Urinary bladder (tissue), 4 donors: ENCODE measurements around the gene GPRASP1. TPM values are rescaled to one million over a fixed set of nuclear protein-coding genes. Genes with fewer than 3 reads are reported as not detected.
"Not testable (repeated sequence)": the region's sequence is repeated elsewhere in the genome, so short reads cannot be mapped to it uniquely, and the experiment has no call there.

Experiments
- DNase-seq: peaks from one replicate; pipeline ENCODE4 v3.0.0-alpha.2; 2015; ENCODE audit errors: extremely low spot score
- H3K27ac ChIP-seq: one replicate; pipeline ENCODE4 v1.5.1; 2013; ENCODE audit warnings: low read depth, mild to moderate bottlenecking, moderate library complexity
- H3K36me3 ChIP-seq: one replicate; pipeline ENCODE4 v1.6.1; 2013; ENCODE audit warnings: mild to moderate bottlenecking, moderate library complexity; ENCODE audit not compliant: insufficient read depth
- H3K4me1 ChIP-seq: one replicate; pipeline ENCODE4 v1.6.1; 2013; ENCODE audit warnings: mild to moderate bottlenecking, moderate library complexity; ENCODE audit not compliant: insufficient read depth
- H3K4me3 ChIP-seq: one replicate; pipeline ENCODE4 v1.5.1; 2013; ENCODE audit warnings: low read depth, low read length
- WGBS: extraction: QIAGEN DNeasy Blood & Tissue Kit; methylation state at CpG from one replicate; pipeline ENCODE4 v1.1.7; 2013; 5-methylcytosine and 5-hydroxymethylcytosine counted together
- polyA plus RNA-seq: library from polyadenylated mRNA; stranded (reverse); fragments of 200-250 nt; gene quantifications from one replicate; pipeline ENCODE4 v1.2.3, GENCODE V29; 2013
- small RNA-seq: library from RNA; depleted of rRNA; stranded (forward); fragments of <200 nt; gene quantifications from one replicate; pipeline ENCODE3, GENCODE V24; 2014
- total RNA-seq: library from RNA; depleted of rRNA; stranded (reverse); fragments of >200 nt; gene quantifications from one replicate; pipeline ENCODE4 v1.2.3, GENCODE V29; 2014
- donor health status: healthy with polysubstance abuse.
- donor health status: healthy.

The GPRASP1 gene
- total and polyA plus RNA-seq, 2 donors: 21.5 to 32.0 TPM

DNA sequence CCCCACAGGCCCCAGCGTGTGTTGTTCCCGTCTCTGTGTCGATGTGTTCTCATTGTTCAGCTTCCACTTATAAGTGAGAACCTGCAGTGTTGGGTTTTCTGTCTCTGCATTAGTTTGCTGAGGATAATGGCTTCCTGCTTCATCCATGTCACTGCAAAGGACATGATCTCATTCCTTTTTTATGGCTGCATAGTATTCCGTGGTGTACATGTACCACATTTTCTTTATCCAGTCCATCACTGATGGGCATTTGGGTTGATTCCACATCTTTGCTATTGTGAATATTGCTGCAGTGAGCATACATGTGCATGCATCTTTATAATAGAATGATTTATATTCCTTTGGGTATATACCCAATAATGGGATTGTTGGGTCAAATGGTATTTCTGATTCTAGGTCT lies 12.5 kb downstream of the GPRASP1 start:
- H3K4me1 ChIP-seq, H3K27ac ChIP-seq, H3K4me3 ChIP-seq, H3K36me3 ChIP-seq, DNase-seq: not testable (repeated sequence)
- WGBS: 98% methylated on average over 4 of the region's 4 CpGs

DNA sequence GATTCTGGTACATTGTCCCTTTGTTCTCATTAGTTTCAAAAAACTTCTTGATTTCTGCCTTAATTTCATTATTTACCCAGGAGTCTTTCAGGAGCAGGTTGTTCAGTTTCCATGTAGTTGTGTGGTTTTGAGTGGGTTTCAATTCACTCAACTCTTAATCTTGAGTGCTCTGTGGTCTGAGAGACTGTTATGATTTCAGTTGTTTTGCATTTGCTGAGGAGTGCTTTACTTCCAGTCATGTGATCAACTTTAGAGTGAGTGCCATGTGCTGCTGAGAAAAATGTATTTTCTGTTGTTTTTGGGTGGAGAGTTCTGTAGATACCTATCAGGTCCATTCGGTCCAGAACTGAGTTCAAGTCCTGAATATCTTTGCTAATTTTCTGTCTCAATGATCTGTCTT lies 15.8 kb downstream of the GPRASP1 start:
- whole genome bisulfite sequencing: 97% methylated on average over 1 of the region's 1 CpG
- H3K36me3 ChIP-seq, H3K27ac ChIP-seq, H3K4me3 ChIP-seq, DNase-seq, H3K4me1 ChIP-seq: not testable (repeated sequence)

DNA sequence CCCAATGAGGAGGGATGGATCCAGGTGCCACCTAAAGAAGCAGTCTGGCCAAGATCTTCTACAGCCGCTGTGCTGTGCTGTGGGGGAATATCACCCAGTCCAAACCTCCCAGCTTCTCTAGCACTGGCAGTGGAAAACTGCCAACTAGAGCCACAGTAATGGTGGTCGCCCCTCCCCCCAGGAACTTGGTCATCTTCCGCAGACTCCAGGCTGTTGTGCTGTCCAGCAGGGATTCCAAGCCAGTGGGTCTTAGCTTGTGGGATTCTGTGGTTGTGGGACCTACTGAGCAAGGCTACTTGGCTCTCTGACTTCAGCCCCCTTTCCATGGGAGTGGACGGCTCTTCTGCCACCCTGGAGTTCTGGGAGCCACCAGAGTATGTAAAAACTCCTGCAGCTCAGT lies 18.2 kb downstream of the GPRASP1 start:
- H3K27ac ChIP-seq: no peak overlapping the region
- H3K4me3 ChIP-seq: no peak overlapping the region
- no peaks in the 10 kb centered on the region for H3K36me3 ChIP-seq
- no peak for DNase-seq
- no peaks in the 10 kb centered on the region for H3K4me1 ChIP-seq
- WGBS: 97% methylated on average over 4 of the region's 4 CpGs

DNA sequence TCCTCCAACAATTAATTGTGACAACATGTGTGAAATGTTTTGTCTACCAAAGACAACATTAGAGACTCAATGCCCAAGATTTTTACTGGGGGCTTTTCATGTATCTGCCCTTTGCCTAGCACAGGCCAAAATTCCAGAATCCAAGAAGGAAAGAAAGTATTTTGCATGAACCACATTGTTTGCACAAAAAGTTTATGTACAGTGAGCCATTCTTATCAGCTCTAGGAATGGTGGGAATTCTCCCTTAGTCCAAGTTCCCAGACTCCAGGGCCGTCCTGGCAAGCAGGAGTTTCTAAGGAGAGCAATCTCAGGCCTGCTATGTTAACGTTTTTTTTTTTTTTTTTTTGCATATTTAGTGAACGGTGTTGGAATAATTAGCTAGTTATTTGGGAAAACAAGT lies 21.6 kb downstream of the GPRASP1 start:
- no peaks in the 10 kb centered on the region for H3K4me1 ChIP-seq
- no peak overlapping the region for H3K4me3 ChIP-seq
- no peak overlapping the region for H3K27ac ChIP-seq
- WGBS: 26% methylated on average over 3 of the region's 3 CpGs
- no peak for DNase-seq
- H3K36me3 ChIP-seq: no peaks in the 10 kb centered on the region

DNA sequence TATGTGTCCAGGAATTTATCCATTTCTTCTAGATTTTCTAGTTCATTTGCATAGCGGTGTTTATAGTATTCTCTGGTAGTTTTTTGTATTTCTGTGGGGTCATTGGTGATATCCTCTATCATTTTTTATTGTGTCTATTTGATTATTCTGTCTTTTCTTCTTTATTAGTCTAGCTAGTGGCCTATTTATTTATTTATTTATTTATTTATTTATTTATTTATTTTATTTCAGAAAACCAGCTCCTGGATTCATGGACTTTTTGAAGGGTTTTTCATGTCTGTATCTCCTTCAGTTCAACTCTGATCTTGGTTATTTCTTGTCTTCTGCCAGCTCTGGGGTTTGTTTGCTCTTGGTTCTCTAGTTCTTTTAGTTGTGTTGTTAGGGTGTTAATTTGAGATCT lies 26.2 kb downstream of the GPRASP1 start:
- 94% methylated on average over 1 of the region's 1 CpG for whole genome bisulfite sequencing

DNA sequence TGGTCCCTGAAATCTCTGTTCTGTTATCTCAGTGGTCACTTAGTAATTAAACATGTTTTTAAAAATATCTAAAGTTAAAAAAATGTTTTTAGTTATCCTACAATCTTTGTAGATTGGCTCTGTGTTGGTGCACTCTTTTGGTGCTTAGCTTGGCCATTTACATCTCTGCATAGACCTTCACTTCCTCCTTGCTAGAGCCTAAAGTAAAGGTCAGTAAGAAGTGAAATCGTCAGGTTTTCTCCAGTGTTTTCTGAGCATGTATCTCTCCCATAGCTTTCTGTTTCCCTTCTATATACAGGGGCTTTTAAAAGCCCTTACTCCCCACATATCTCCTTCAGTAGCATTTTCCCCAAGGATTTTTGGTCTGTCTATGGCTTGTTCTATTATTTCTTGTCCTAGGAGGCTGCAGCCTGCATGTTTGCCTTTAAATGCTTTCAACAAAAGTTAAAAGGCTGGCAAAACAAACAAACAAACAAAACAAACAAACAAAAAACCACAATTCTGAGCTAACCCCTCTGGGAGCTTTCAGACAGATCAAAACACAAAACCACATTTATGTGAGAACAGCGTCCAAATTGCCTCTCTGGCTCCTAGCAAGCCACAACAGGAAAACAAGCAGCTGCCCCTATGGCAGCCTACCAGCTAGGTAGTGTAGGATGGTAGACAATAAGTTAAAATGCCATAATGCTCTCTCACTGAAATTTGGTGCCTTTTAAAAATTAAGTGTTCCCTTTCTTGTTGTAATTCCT lies 33.7 kb downstream of the GPRASP1 start:
- DNase-seq: no peak
- WGBS: 47% methylated on average over 2 of the region's 2 CpGs
- Histone ChIP-seq H3K4me3 (no peak overlapping the region), H3K4me1 (no peaks in the 10 kb centered on the region), H3K36me3 (no peaks in the 10 kb centered on the region), H3K27ac (no peak overlapping the region)

More for the DNA sequence above, 26.2 kb downstream of the GPRASP1 start:
- H3K27ac ChIP-seq, H3K36me3 ChIP-seq, H3K4me3 ChIP-seq, H3K4me1 ChIP-seq, DNase-seq: not testable (repeated sequence)

DNA sequence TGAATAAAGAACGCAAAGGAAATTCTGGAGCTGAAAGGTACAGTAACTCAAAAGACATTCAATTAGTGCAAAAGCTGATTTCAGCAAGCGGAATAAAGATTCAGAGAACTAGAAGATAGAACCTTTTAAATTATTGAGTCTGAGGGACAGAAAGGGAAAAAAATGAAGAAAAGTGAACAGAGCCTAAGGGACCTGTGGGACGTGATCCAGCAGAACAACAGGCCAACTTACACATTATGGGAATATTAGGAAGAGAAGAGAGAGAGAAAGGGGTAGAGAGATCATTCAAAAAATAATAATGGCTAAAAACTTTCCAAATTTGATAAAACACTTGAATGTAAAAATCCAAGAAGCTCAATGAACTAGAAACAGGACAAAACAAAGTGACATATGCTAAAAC lies 43.5 kb downstream of the GPRASP1 start:
- WGBS: 91% methylated on average over 3 of the region's 3 CpGs

DNA sequence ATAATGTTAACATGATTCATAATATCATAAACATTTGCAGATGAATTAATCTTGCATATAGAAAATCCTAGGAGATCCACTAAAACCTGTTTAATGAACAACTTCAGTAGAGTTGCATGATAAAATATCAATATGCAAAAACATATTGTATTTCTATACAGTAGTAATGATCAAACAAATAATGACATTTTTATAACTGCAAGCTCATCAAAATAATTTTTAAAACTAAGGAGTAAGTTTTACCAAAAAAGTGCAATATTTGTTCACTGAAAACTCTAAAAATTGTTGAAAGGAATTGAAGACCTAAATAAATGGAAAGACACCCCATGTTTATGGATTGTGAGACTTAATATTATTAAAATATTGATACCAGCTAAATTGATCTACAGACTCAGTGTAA lies 45.0 kb downstream of the GPRASP1 start:
- DNase-seq: no peak
- Histone ChIP-seq H3K4me1 (no peaks in the 10 kb centered on the region), H3K4me3 (no peak overlapping the region), H3K27ac (no peak overlapping the region), H3K36me3 (no peaks in the 10 kb centered on the region)

More for the DNA sequence above, 43.5 kb downstream of the GPRASP1 start:
- DNase-seq: no peak
- Histone ChIP-seq H3K27ac (no peak overlapping the region), H3K36me3 (no peaks in the 10 kb centered on the region), H3K4me3 (no peak overlapping the region), H3K4me1 (no peaks in the 10 kb centered on the region)

GRCh38 chrX:102697494-102697893 lies 46.2 kb downstream of the GPRASP1 start:
- H3K27ac ChIP-seq: no peak overlapping the region
- H3K4me1 ChIP-seq: no peaks in the 10 kb centered on the region
- no peak overlapping the region for H3K4me3 ChIP-seq
- H3K36me3 ChIP-seq: no peaks in the 10 kb centered on the region
- DNase-seq: no peak

Small RNA genes within 50 kb of the gene (small RNA-seq; reads per million reads assigned to genes)
- not detected for gene RNU6-589P

Other genes starting within 250 kb of the GPRASP1 start
- not detected for gene NXF2B, start 211.5 kb upstream of the GPRASP1 start, total RNA-seq
- gene NXF2B, start 211.5 kb upstream of the GPRASP1 start, polyA plus RNA-seq: not detected
- gene TCP11X2, start 179.7 kb upstream of the GPRASP1 start, total RNA-seq: not detected
- not detected for gene TCP11X2, start 179.7 kb upstream of the GPRASP1 start, polyA plus RNA-seq
- 28.0 TPM for gene TMSB15A, start 134.7 kb upstream of the GPRASP1 start, total RNA-seq
- 0.85 TPM for gene TMSB15A, start 134.7 kb upstream of the GPRASP1 start, polyA plus RNA-seq
- gene ARMCX5, start 52.0 kb upstream of the GPRASP1 start, total RNA-seq: 24.3 TPM
- 11.7 TPM for gene ARMCX5, start 52.0 kb upstream of the GPRASP1 start, polyA plus RNA-seq
- 44.2 TPM for gene GPRASP2, start 61.0 kb downstream of the GPRASP1 start, total RNA-seq
- gene GPRASP2, start 61.0 kb downstream of the GPRASP1 start, polyA plus RNA-seq: 17.7 TPM
- 14.3 TPM for gene GPRASP3, start 69.3 kb downstream of the GPRASP1 start, total RNA-seq
- gene GPRASP3, start 69.3 kb downstream of the GPRASP1 start, polyA plus RNA-seq: 4.4 TPM